ENCODE measurements around the gene YJEFN3. TPM values are rescaled to one million over a fixed set of nuclear protein-coding genes. Genes with fewer than 3 reads are reported as not detected.

The YJEFN3 gene
- total RNA-seq, 1 experiment from 2014 or later = 25.3 TPM

- no peak for TF ChIP-seq TCF7L2 (IDR thresholded peaks at IDR 0.05; ENCODE audit: borderline replicate concordance, extremely low read depth, insufficient read depth, insufficient read length)
Observed at GRCh38 chr19:19544257-19544953, 15.7 kb downstream of the YJEFN3 start (continued).

GRCh38 chr19:19544954-19545591 is 16.4 kb downstream of the YJEFN3 start:
- ATAC-seq (no peak), DNase-seq (ENCODE audit: low read depth, low spot score) (no peak)
- Histone ChIP-seq H3K27me3 (ENCODE audit: insufficient read depth, low read length) (no peaks in the 10 kb centered on the region), H3K4me2 (ENCODE audit: low read length) (no peak overlapping the region), H2AFZ (ENCODE audit: low read depth, low read length, poor library complexity, severe bottlenecking) (no peak overlapping the region), H3K9ac (ENCODE audit: low read length) (no peak overlapping the region), H3K4me1 (ENCODE audit: control insufficient read depth in 1 of 2, insufficient read depth in 2 of 2, low read length in 2 of 2) (peaks cover 10 to 18% of the 10 kb centered on the region in 2 experiments), H3K9me3 (ENCODE audit: control insufficient read depth in 1 of 2, insufficient read depth in 1 of 2, low read depth in 1 of 2, low read length in 2 of 2) (no peaks in the 10 kb centered on the region), H3K36me3 (ENCODE audit: control insufficient read depth in 1 of 2, insufficient read depth in 2 of 2, low read length in 2 of 2) (no peaks in the 10 kb centered on the region), H3K79me2 (ENCODE audit: insufficient read depth, low read length) (no peaks in the 10 kb centered on the region), H3K9me2 (ENCODE audit: insufficient read depth) (no peaks in the 10 kb centered on the region), H3K27ac (ENCODE audit: low read depth, low read length) (no peak overlapping the region), H4K20me1 (ENCODE audit: insufficient read depth) (no peaks in the 10 kb centered on the region), H3K4me3 (replicated peaks in 1 of 2; ENCODE audit: low read depth in 1 of 2, low read length in 2 of 2) (no peak overlapping the region)
- intact Hi-C loops (cut with micrococcal nuclease) = loop anchor here (10.0 kb wide), 1 partner anchor 230 kb away; no protein-coding TSS in a partner anchor
- POLR2A ChIA-PET = no interaction called here
- TF ChIP-seq POLR2AphosphoS5 (IDR thresholded peaks at IDR 0.05; ENCODE audit: low read depth, low read length) (no peak), REST (IDR thresholded peaks at IDR 0.05; ENCODE audit: low read depth) (no peak), POLR2A (IDR thresholded peaks at IDR 0.05; ENCODE audit: borderline replicate concordance, extremely low read depth, insufficient read depth, insufficient read length) (no peak), MAX (IDR thresholded peaks at IDR 0.05) (no peak), SIN3A (IDR thresholded peaks at IDR 0.05; ENCODE audit: low read depth) (no peak), TCF7L2 (IDR thresholded peaks at IDR 0.05; ENCODE audit: borderline replicate concordance, extremely low read depth, insufficient read depth, insufficient read length) (no peak), RAD21 (IDR thresholded peaks at IDR 0.05; ENCODE audit: low read depth) (no peak), EZH2phosphoT487 (IDR thresholded peaks at IDR 0.05; ENCODE audit: borderline replicate concordance) (no peak), CBX3 (IDR thresholded peaks at IDR 0.05; ENCODE audit: low read depth) (no peak), ZFX (IDR thresholded peaks at IDR 0.05) (no peak), SRF (IDR thresholded peaks at IDR 0.05; ENCODE audit: low read depth) (no peak), JUND (IDR thresholded peaks at IDR 0.05) (no peak), EZH2 (IDR thresholded peaks at IDR 0.05) (no peak), CEBPB (IDR thresholded peaks at IDR 0.05; ENCODE audit: low read depth) (no peak), FOSL1 (IDR thresholded peaks at IDR 0.05; ENCODE audit: low read depth) (no peak)
- TF ChIP-seq, protein P1, sequence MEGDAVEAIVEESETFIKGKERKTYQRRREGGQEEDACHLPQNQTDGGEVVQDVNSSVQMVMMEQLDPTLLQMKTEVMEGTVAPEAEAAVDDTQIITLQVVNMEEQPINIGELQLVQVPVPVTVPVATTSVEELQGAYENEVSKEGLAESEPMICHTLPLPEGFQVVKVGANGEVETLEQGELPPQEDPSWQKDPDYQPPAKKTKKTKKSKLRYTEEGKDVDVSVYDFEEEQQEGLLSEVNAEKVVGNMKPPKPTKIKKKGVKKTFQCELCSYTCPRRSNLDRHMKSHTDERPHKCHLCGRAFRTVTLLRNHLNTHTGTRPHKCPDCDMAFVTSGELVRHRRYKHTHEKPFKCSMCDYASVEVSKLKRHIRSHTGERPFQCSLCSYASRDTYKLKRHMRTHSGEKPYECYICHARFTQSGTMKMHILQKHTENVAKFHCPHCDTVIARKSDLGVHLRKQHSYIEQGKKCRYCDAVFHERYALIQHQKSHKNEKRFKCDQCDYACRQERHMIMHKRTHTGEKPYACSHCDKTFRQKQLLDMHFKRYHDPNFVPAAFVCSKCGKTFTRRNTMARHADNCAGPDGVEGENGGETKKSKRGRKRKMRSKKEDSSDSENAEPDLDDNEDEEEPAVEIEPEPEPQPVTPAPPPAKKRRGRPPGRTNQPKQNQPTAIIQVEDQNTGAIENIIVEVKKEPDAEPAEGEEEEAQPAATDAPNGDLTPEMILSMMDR (IDR thresholded peaks at IDR 0.05 in 2 of 3, conservative IDR thresholded peaks at IDR 0.05 in 1 of 3; ENCODE audit: borderline replicate concordance in 1 of 3, insufficient read depth in 1 of 3, low read depth in 2 of 3, low read length in 2 of 3) = no peak
- BruUV-seq (replicated peaks) = no TSS peak
- RAD21 ChIA-PET (ENCODE audit: low non-redundant PET in 1 of 2, low total read pairs in 2 of 2, uncharacterized antibody in 2 of 2, unreplicated experiment in 2 of 2) = no interaction called here
- CTCF ChIA-PET = no interaction called here
